Measurements from ENCODE around the gene IRX5. TPM values are rescaled to one million over a fixed set of nuclear protein-coding genes. Genes with fewer than 3 reads are reported as not detected.

Gene IRX5
- total RNA-seq, 4 donors from 2014 or later: 1.3 TPM; not detected in 3

- intact Hi-C loops (cut with DNase I): no loop called here
- Histone ChIP-seq H3K36me3 (no peaks in the 10 kb centered on the region), H3K27ac (no peak overlapping the region), H3K4me3 (replicated peaks in 1 of 3) (no peak overlapping the region), H3K4me1 (no peaks in the 10 kb centered on the region), H3K9me3 (no peaks in the 10 kb centered on the region), H3K27me3 (peaks cover 6% of the 10 kb centered on the region)
- TF ChIP-seq POLR2A (IDR thresholded peaks at IDR 0.05) (no peak), CTCF (IDR thresholded peaks at IDR 0.05) (no peak)
- WGBS, 2 donors: 75 to 86% methylated on average over 7 of the region's 7 CpGs
- DNase-seq: no peak
Observed at GRCh38 chr16:54945063-54945462, 14.4 kb downstream of the IRX5 start.

GRCh38 chr16:54946909-54947308, 16.2 kb downstream of the IRX5 start:
- DNase-seq: no peak
- Histone ChIP-seq H3K27ac (no peak overlapping the region), H3K4me3 (replicated peaks in 1 of 3) (no peak overlapping the region), H3K36me3 (no peaks in the 10 kb centered on the region), H3K27me3 (no peaks in the 10 kb centered on the region), H3K4me1 (no peaks in the 10 kb centered on the region), H3K9me3 (no peaks in the 10 kb centered on the region)
- TF ChIP-seq POLR2A (IDR thresholded peaks at IDR 0.05) (no peak), CTCF (IDR thresholded peaks at IDR 0.05) (no peak)
- intact Hi-C loops (cut with DNase I): no loop called here
- 72 to 75% methylated on average over 3 of the region's 3 CpGs for WGBS, 2 donors

- H3K4me3 ChIP-seq (replicated peaks in 1 of 3): no peak overlapping the region
- 68 to 92% methylated on average over 3 of the region's 3 CpGs for WGBS, 2 donors
- intact Hi-C loops (cut with DNase I): no loop called here
- H3K27ac ChIP-seq: no peak overlapping the region
- H3K36me3 ChIP-seq: no peaks in the 10 kb centered on the region
- no peak for TF ChIP-seq CTCF (IDR thresholded peaks at IDR 0.05)
- no peak for TF ChIP-seq POLR2A (IDR thresholded peaks at IDR 0.05)
- no peak for DNase-seq
- no peaks in the 10 kb centered on the region for H3K4me1 ChIP-seq
- H3K9me3 ChIP-seq: no peaks in the 10 kb centered on the region
- H3K27me3 ChIP-seq: no peaks in the 10 kb centered on the region
Observed at GRCh38 chr16:54947616-54948015, 17.0 kb downstream of the IRX5 start.

GRCh38 chr16:54952195-54952594, 21.5 kb downstream of the IRX5 start:
- DNase-seq: no peak
- H3K4me3 ChIP-seq (replicated peaks in 1 of 3): no peak overlapping the region
- no peaks in the 10 kb centered on the region for H3K4me1 ChIP-seq
- intact Hi-C loops (cut with DNase I): no loop called here
- 68 to 71% methylated on average over 4 of the region's 4 CpGs for WGBS, 2 donors
- H3K27me3 ChIP-seq: no peaks in the 10 kb centered on the region
- no peaks in the 10 kb centered on the region for H3K9me3 ChIP-seq
- H3K27ac ChIP-seq: no peak overlapping the region
- H3K36me3 ChIP-seq: no peaks in the 10 kb centered on the region
- TF ChIP-seq CTCF (IDR thresholded peaks at IDR 0.05) (no peak), POLR2A (IDR thresholded peaks at IDR 0.05) (no peak)

GRCh38 chr16:54953461-54953860, 22.8 kb downstream of the IRX5 start:
- intact Hi-C loops (cut with DNase I): no loop called here
- DNase-seq: no peak
- 87 to 95% methylated on average over 3 of the region's 3 CpGs for WGBS, 2 donors
- H3K9me3 ChIP-seq: no peaks in the 10 kb centered on the region
- TF ChIP-seq POLR2A (IDR thresholded peaks at IDR 0.05) (no peak), CTCF (IDR thresholded peaks at IDR 0.05) (no peak)
- H3K27me3 ChIP-seq: no peaks in the 10 kb centered on the region
- H3K27ac ChIP-seq: no peak overlapping the region
- no peaks in the 10 kb centered on the region for H3K4me1 ChIP-seq
- no peaks in the 10 kb centered on the region for H3K36me3 ChIP-seq
- H3K4me3 ChIP-seq (replicated peaks in 1 of 3): no peak overlapping the region
